ENCODE results near the gene BRS3. TPM values are rescaled to one million over a fixed set of nuclear protein-coding genes. Genes with fewer than 3 reads are reported as not detected.

BRS3 gene
- total RNA-seq, 8 experiments from 2014 or later = 0.05 to 0.20 (median 0.18) TPM; not detected in 2

DNA sequence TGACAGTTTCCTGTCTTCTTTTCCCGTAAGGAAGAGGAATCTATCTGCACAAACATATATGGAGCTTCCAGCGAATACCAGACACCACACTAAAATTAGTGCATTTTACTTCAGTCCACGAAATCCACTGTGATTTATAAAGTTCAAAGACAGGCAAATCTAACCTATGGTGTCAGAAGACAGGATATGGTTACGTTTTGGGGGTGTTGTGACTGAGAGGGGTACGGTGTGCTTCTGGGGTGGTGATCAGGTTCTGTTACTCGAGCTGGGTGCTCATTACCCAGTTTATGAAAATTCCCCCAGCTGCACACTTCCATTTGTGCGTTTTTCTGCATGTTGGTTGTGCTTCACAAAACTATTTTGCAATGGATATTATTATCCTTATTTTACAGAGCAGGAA is 54.5 kb downstream of the BRS3 start:
- Histone ChIP-seq H3K4me3 (no peak overlapping the region), H3K27ac (no peak overlapping the region), H3K4me1 (replicated peaks in 1 of 2) (no peaks in the 10 kb centered on the region)
- 8 to 69% methylated on average over 3 to 6 of the region's 7 CpGs; no CpG with 5 or more reads in 8 of the 10 experiments for WGBS, 10 experiments
- in situ Hi-C loops (cut with MboI; ENCODE audit: low pct_unique_long_range_greater_than_20kb in 2 of 9, low sequenced_read_pairs in 9 of 9, unreplicated experiment in 9 of 9) = no loop called here
- no peak for ATAC-seq (replicated peaks in 6 of 8)

Other genes with a start within 250 kb of the BRS3 start
- 10 to 100 TPM in 3 of 8 experiments, 1 to 10 TPM in 5; 2.9 to 22.9 (median 8.7) TPM for gene MAP7D3, start 236.5 kb upstream of the BRS3 start, total RNA-seq
- gene ADGRG4, start 187.0 kb upstream of the BRS3 start, total RNA-seq = under 1 TPM in 7 of 8 experiments, not detected in 1; under 0.01 to 0.17 (median 0.04) TPM
- gene HTATSF1, start 9.6 kb downstream of the BRS3 start, total RNA-seq = 100 to 1,000 TPM in 1 of 8 experiments, 10 to 100 TPM in 7; 26.0 to 123 (median 60.9) TPM
- gene VGLL1, start 44.3 kb downstream of the BRS3 start, total RNA-seq = not detected
- under 1 TPM in 1 of 8 experiments, not detected in 7; 0.24 TPM for gene CD40LG, start 160.2 kb downstream of the BRS3 start, total RNA-seq

Data from motor neuron (in vitro differentiated cells).